ENCODE measurements around the gene CEP78.

DNA sequence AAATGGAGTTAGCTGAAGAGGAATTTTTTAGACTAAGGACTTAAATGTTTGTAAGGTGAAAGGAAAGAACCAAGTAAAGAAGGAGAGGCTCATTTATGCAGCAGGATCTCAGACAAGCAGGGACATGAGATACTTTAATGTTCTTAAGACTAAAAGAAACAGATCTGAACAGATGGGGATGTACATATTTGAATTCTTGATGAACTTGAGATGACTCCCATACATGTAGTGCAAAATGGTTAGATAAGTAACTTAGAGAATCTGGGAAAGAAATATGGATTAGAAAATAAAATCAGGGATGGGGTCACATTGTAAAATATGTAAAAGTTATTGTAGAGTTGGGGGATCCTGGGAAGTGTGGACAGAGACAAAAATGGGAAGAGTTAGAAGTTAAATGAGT is 33.9 kb downstream of the CEP78 start:
- TF ChIP-seq POLR2A (IDR thresholded peaks at IDR 0.05; ENCODE audit: low read depth, low read length) (no peak), POLR2AphosphoS5 (IDR thresholded peaks at IDR 0.05; ENCODE audit: low read depth, low read length) (no peak), TAF1 (IDR thresholded peaks at IDR 0.05; ENCODE audit: low read depth, low read length) (no peak), SPI1 (IDR thresholded peaks at IDR 0.05; ENCODE audit: low read depth, low read length) (no peak), POU2F2 (IDR thresholded peaks at IDR 0.05; ENCODE audit: low read depth, low read length) (no peak)
